SK-N-SH (cell line): ENCODE data around the gene RMI2.

Experiments used
- ELF1 ChIP-seq: IDR thresholded peaks from 2 replicates; pipeline ENCODE4 v1.4.0; 2012
- EP300 ChIP-seq, 2 experiments: IDR thresholded peaks; 2 replicates each; pipeline versions ENCODE4 v1.4.0 to v1.6.1; 2012; ENCODE audit warnings: borderline replicate concordance in 1 of 2, low read depth in 1 of 2, low read length in 1 of 2
- EZH2phosphoT487 ChIP-seq: fragments of 200-600 bp; sonication (generic); IDR thresholded peaks from 2 replicates; pipeline ENCODE4 v1.6.1; 2017; ENCODE audit warnings: low read depth, mixed run types, mild to moderate bottlenecking, antibody characterized with exemption, moderate library complexity, borderline replicate concordance
- JUND ChIP-seq: IDR thresholded peaks from 2 replicates; pipeline ENCODE4 v1.4.0; 2012
- RAD21 ChIP-seq: IDR thresholded peaks from 2 replicates; pipeline ENCODE4 v1.6.1; 2012; ENCODE audit warnings: mild to moderate bottlenecking, low read length
- RFX5 ChIP-seq: IDR thresholded peaks from 2 replicates; pipeline ENCODE4 v1.6.1; 2012; ENCODE audit warnings: mild to moderate bottlenecking, improper control_type of control experiment, low read length
- TF ChIP-seq, protein P1 (sequence below): fragments of 150-350 bp; IDR thresholded peaks from 2 replicates; pipeline ENCODE4 v1.6.1; 2017; ENCODE audit warnings: antibody characterized with exemption, low read length, low read depth, borderline replicate concordance
- TF ChIP-seq, protein P2 (sequence below): fragments of 200-600 bp; sonication (generic); IDR thresholded peaks from 2 replicates; pipeline ENCODE4 v1.6.1; 2017; ENCODE audit warnings: antibody characterized with exemption, mild to moderate bottlenecking, moderate library complexity
- TF ChIP-seq, protein P3 (sequence below): IDR thresholded peaks from 2 replicates; pipeline ENCODE4 v1.4.0; 2012; ENCODE audit warnings: low read depth, borderline replicate concordance
- TF ChIP-seq, protein P4 (sequence below): IDR thresholded peaks from 2 replicates; pipeline ENCODE4 v1.4.0; 2012; ENCODE audit warnings: low read depth

GRCh38 chr16:11398851-11399250 is 53.6 kb downstream of the RMI2 start:
- TF ChIP-seq RFX5 (no peak), RAD21 (no peak), EP300 (IDR thresholded peaks at IDR 0.05; ENCODE audit: borderline replicate concordance in 1 of 2, low read depth in 1 of 2, low read length in 1 of 2) (no peak), JUND (no peak), EZH2phosphoT487 (no peak), ELF1 (no peak)
- TF ChIP-seq, protein P1, sequence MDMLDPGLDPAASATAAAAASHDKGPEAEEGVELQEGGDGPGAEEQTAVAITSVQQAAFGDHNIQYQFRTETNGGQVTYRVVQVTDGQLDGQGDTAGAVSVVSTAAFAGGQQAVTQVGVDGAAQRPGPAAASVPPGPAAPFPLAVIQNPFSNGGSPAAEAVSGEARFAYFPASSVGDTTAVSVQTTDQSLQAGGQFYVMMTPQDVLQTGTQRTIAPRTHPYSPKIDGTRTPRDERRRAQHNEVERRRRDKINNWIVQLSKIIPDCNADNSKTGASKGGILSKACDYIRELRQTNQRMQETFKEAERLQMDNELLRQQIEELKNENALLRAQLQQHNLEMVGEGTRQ = no peak
- TF ChIP-seq, protein P2, sequence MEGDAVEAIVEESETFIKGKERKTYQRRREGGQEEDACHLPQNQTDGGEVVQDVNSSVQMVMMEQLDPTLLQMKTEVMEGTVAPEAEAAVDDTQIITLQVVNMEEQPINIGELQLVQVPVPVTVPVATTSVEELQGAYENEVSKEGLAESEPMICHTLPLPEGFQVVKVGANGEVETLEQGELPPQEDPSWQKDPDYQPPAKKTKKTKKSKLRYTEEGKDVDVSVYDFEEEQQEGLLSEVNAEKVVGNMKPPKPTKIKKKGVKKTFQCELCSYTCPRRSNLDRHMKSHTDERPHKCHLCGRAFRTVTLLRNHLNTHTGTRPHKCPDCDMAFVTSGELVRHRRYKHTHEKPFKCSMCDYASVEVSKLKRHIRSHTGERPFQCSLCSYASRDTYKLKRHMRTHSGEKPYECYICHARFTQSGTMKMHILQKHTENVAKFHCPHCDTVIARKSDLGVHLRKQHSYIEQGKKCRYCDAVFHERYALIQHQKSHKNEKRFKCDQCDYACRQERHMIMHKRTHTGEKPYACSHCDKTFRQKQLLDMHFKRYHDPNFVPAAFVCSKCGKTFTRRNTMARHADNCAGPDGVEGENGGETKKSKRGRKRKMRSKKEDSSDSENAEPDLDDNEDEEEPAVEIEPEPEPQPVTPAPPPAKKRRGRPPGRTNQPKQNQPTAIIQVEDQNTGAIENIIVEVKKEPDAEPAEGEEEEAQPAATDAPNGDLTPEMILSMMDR = no peak
- TF ChIP-seq, protein P3, sequence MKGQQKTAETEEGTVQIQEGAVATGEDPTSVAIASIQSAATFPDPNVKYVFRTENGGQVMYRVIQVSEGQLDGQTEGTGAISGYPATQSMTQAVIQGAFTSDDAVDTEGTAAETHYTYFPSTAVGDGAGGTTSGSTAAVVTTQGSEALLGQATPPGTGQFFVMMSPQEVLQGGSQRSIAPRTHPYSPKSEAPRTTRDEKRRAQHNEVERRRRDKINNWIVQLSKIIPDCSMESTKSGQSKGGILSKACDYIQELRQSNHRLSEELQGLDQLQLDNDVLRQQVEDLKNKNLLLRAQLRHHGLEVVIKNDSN = no peak
- TF ChIP-seq, protein P4, sequence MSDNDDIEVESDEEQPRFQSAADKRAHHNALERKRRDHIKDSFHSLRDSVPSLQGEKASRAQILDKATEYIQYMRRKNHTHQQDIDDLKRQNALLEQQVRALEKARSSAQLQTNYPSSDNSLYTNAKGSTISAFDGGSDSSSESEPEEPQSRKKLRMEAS = no peak
